Measurements from ENCODE around the gene RAB30.
"Not testable (repeated sequence)": the region's sequence is repeated elsewhere in the genome, so short reads cannot be mapped to it uniquely, and the experiment has no call there.

Gene RAB30

GRCh38 chr11:83011333-83012167 is 60.1 kb downstream of the RAB30 start:
- H3K4me1 ChIP-seq (ENCODE audit: control insufficient read depth, insufficient read depth, low read length): peaks cover 3% of the 10 kb centered on the region
- H3K27ac ChIP-seq (ENCODE audit: low read depth, low read length): no peak overlapping the region
- no peaks in the 10 kb centered on the region for H3K36me3 ChIP-seq (ENCODE audit: control insufficient read depth, insufficient read depth, low read length)
- H3K27me3 ChIP-seq (ENCODE audit: control insufficient read depth, insufficient read depth, low read length): no peaks in the 10 kb centered on the region
- no peak overlapping the region for H3K9ac ChIP-seq (ENCODE audit: low read length)
- H3K4me3 ChIP-seq (ENCODE audit: low read length): no peak overlapping the region

DNA sequence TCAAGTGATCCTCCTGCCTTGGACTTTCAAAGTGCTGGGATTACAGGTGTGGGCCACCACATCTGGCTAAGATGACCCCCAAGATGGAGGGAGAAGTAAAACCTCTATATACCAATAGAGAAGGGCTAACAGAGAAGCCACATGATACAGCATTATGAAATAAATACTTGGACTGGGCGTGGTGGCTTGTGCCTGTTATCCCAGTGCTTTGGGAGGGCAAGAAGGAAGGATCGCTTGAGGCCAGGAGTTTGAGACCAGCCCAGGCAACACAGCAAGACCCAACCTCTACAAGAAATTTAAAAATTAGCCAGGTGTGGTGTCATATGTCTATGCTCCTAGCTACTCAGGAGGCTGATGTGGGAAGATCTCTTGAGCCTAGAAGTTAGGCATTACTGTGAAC is 61.7 kb downstream of the RAB30 start:
- Histone ChIP-seq H3K27ac (ENCODE audit: low read depth, low read length) (no peak overlapping the region), H3K36me3 (ENCODE audit: control insufficient read depth, insufficient read depth, low read length) (no peaks in the 10 kb centered on the region), H3K27me3 (ENCODE audit: control insufficient read depth, insufficient read depth, low read length) (no peaks in the 10 kb centered on the region), H3K4me1 (ENCODE audit: control insufficient read depth, insufficient read depth, low read length) (peaks cover 5% of the 10 kb centered on the region), H3K9ac (ENCODE audit: low read length) (no peak overlapping the region), H3K4me3 (ENCODE audit: low read length) (no peak overlapping the region)

GRCh38 chr11:83009136-83009535 is 62.6 kb downstream of the RAB30 start:
- not testable (repeated sequence) for H3K27ac ChIP-seq (ENCODE audit: low read depth, low read length); H3K27me3 ChIP-seq (ENCODE audit: control insufficient read depth, insufficient read depth, low read length); H3K9ac ChIP-seq (ENCODE audit: low read length); H3K36me3 ChIP-seq (ENCODE audit: control insufficient read depth, insufficient read depth, low read length); H3K4me3 ChIP-seq (ENCODE audit: low read length); H3K4me1 ChIP-seq (ENCODE audit: control insufficient read depth, insufficient read depth, low read length)

DNA sequence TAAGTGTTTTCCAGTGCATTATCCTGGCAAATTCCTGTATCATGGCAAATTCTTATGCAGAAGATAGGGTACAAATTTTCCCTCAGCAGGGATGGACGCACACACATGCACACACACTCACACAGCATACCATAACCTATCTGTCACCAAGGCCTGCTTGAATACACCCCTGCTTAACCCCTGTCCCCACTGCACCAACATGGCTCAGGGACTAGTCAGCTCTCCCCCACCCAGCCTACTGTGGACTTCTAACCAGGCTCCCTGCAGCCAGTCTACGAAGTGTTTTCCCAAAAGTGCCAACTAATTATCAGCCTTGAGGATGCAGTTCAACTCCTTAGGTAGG is 63.1 kb downstream of the RAB30 start:
- H3K27ac ChIP-seq (ENCODE audit: low read depth, low read length): no peak overlapping the region
- H3K9ac ChIP-seq (ENCODE audit: low read length): no peak overlapping the region
- H3K4me3 ChIP-seq (ENCODE audit: low read length): no peak overlapping the region
- no peaks in the 10 kb centered on the region for H3K36me3 ChIP-seq (ENCODE audit: control insufficient read depth, insufficient read depth, low read length)
- no peaks in the 10 kb centered on the region for H3K27me3 ChIP-seq (ENCODE audit: control insufficient read depth, insufficient read depth, low read length)
- peaks cover 5% of the 10 kb centered on the region for H3K4me1 ChIP-seq (ENCODE audit: control insufficient read depth, insufficient read depth, low read length)

DNA sequence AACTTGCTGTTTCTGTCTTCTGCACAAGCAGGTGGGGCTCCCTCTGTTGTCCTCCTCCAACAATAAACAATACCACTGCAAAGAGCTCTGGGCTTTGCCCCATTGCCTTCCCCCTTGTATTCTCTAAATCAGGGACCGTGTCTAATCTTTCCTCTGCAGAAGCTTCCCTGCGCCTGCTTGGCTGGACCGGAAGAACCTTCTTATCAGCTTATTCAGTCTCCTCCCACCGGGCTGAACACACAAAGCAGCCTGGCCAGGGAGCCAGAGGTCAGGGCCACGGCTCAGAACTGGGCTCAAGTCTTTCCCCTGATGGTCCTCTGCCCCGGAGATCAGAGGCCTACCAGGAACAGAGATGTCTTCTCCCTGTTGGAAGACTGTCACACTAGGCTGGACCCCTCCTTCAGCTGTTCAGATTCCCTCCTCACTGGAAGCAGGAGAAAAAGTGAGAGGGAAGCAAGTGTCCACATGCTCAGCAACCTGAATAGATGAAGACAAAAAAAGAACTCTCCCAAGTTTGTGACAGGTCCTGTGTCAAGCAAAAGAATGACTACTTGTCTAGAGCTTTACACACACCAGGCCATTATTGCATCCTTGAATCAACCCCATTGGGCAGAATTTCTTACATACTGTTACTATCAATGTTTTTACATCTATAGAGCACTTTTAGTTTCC is 63.7 kb downstream of the RAB30 start:
- H3K4me3 ChIP-seq (ENCODE audit: low read length): no peak overlapping the region
- no peak overlapping the region for H3K27ac ChIP-seq (ENCODE audit: low read depth, low read length)
- no peaks in the 10 kb centered on the region for H3K27me3 ChIP-seq (ENCODE audit: control insufficient read depth, insufficient read depth, low read length)
- H3K36me3 ChIP-seq (ENCODE audit: control insufficient read depth, insufficient read depth, low read length): no peaks in the 10 kb centered on the region
- no peak overlapping the region for H3K9ac ChIP-seq (ENCODE audit: low read length)
- peaks cover 5% of the 10 kb centered on the region for H3K4me1 ChIP-seq (ENCODE audit: control insufficient read depth, insufficient read depth, low read length)

DNA sequence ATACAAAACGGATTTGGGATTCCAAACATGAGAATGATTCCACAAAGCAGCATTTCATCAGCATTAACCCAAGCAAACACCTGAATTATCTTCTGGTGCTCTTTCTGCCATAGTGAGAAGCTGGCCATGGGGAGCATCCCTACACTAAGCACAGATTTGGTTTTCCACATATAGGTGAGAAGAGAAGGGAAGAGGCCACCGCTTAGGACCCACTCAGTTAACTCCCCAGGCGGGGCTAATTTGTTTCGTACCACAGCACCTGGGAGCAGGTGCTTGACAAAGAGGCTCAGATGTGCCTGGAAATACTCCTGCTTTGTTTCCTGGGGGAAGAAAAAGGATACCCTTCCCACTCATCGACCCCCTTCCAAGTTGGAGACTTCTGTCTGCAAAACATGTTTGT is 64.2 kb downstream of the RAB30 start:
- Histone ChIP-seq H3K9ac (ENCODE audit: low read length) (no peak overlapping the region), H3K27ac (ENCODE audit: low read depth, low read length) (no peak overlapping the region), H3K36me3 (ENCODE audit: control insufficient read depth, insufficient read depth, low read length) (no peaks in the 10 kb centered on the region), H3K4me3 (ENCODE audit: low read length) (no peak overlapping the region), H3K27me3 (ENCODE audit: control insufficient read depth, insufficient read depth, low read length) (no peaks in the 10 kb centered on the region), H3K4me1 (ENCODE audit: control insufficient read depth, insufficient read depth, low read length) (peaks cover 5% of the 10 kb centered on the region)

DNA sequence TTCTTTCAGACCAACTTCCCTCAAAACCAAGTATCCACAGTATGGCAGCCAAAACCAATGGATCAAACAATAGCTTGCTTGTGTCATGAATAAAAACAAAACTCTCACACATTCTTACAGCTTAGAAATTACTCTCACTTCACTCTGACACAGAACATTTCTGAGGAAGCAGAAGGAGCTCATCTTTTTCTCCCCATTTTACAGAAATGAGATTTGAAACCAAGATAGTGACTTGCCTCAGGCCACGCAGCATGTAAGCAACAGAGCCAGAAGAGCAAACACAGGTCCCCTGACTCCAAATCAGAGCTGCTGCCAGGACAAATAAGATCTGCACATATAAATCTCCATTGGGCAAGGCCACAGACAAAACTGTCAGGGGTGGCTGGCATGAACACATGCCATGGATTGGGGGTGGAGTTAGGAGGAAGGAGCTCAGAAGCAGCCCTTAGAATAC is 64.8 kb downstream of the RAB30 start:
- Histone ChIP-seq H3K4me3 (ENCODE audit: low read length) (no peak overlapping the region), H3K36me3 (ENCODE audit: control insufficient read depth, insufficient read depth, low read length) (no peaks in the 10 kb centered on the region), H3K27me3 (ENCODE audit: control insufficient read depth, insufficient read depth, low read length) (no peaks in the 10 kb centered on the region), H3K9ac (ENCODE audit: low read length) (no peak overlapping the region), H3K27ac (ENCODE audit: low read depth, low read length) (no peak overlapping the region), H3K4me1 (ENCODE audit: control insufficient read depth, insufficient read depth, low read length) (peaks cover 5% of the 10 kb centered on the region)

GRCh38 chr11:83004746-83005556 is 66.7 kb downstream of the RAB30 start:
- H3K9ac ChIP-seq (ENCODE audit: low read length): no peak overlapping the region
- H3K27ac ChIP-seq (ENCODE audit: low read depth, low read length): no peak overlapping the region
- no peak overlapping the region for H3K4me3 ChIP-seq (ENCODE audit: low read length)
- H3K4me1 ChIP-seq (ENCODE audit: control insufficient read depth, insufficient read depth, low read length): peaks cover 2% of the 10 kb centered on the region
- H3K27me3 ChIP-seq (ENCODE audit: control insufficient read depth, insufficient read depth, low read length): no peaks in the 10 kb centered on the region
- no peaks in the 10 kb centered on the region for H3K36me3 ChIP-seq (ENCODE audit: control insufficient read depth, insufficient read depth, low read length)

DNA sequence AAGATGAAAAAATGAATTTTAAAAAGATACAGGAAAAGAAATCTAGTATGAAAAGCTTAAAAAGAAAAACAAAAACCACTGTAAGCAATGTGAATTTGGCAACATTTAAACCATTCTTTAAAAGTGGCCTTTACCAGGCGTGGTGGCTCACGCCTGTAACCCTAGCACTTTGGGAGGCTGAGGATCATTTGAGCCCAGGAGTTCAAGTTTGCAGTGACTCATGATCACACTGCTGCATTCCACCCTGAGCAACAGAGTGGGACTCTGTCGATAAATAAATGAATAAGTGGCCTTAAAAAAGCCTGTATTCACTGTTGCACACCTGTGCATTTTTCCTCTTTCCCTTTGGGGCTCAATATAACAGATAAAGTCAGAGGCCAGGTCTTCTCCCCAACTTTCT is 69.2 kb downstream of the RAB30 start:
- Histone ChIP-seq H3K27ac (ENCODE audit: low read depth, low read length) (no peak overlapping the region), H3K36me3 (ENCODE audit: control insufficient read depth, insufficient read depth, low read length) (no peaks in the 10 kb centered on the region), H3K9ac (ENCODE audit: low read length) (no peak overlapping the region), H3K4me1 (ENCODE audit: control insufficient read depth, insufficient read depth, low read length) (peaks cover 2% of the 10 kb centered on the region), H3K4me3 (ENCODE audit: low read length) (no peak overlapping the region), H3K27me3 (ENCODE audit: control insufficient read depth, insufficient read depth, low read length) (no peaks in the 10 kb centered on the region)

DNA sequence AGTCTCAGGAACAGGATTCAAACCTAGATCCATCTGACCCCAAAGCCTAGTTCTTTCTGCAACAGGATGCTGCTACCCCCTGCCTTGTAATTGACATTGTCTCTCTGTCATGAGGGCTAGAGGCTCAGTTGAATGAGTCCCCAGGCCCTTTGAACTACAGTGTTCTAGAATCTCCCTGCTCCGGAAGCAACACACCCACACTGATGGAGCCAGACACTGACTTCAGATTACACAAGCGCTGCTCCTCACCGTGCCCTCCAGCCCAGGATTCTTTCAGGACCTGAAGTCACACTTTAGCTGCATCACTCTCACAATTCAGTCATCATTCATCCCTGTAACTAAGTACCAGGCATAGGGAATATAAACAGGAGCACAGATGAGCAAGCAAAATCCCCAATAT is 69.6 kb downstream of the RAB30 start:
- Histone ChIP-seq H3K4me1 (ENCODE audit: control insufficient read depth, insufficient read depth, low read length) (peaks cover 2% of the 10 kb centered on the region), H3K27ac (ENCODE audit: low read depth, low read length) (no peak overlapping the region), H3K36me3 (ENCODE audit: control insufficient read depth, insufficient read depth, low read length) (no peaks in the 10 kb centered on the region), H3K27me3 (ENCODE audit: control insufficient read depth, insufficient read depth, low read length) (no peaks in the 10 kb centered on the region), H3K4me3 (ENCODE audit: low read length) (no peak overlapping the region), H3K9ac (ENCODE audit: low read length) (no peak overlapping the region)

DNA sequence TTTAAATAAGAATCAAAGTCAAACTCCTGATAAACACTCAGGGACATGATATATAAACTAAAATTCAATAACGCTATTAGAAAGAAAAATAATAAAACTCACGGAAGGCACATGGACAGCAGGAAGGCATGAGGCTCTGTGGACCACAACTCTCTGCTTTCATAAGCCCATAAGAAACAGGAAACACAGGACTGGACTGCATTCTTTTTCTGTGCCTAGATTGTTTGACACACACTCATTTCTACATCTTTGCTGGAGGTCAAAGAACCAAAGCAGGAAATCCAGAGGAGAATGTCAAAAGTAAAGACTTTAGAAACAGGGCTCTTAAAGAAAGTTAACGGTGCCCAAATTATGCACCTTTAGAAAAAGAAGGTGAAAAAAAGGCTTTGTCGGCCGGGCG is 71.3 kb downstream of the RAB30 start:
- H3K36me3 ChIP-seq (ENCODE audit: control insufficient read depth, insufficient read depth, low read length): no peaks in the 10 kb centered on the region
- H3K4me3 ChIP-seq (ENCODE audit: low read length): no peak overlapping the region
- H3K4me1 ChIP-seq (ENCODE audit: control insufficient read depth, insufficient read depth, low read length): peaks cover 7% of the 10 kb centered on the region
- no peak overlapping the region for H3K27ac ChIP-seq (ENCODE audit: low read depth, low read length)
- no peak overlapping the region for H3K9ac ChIP-seq (ENCODE audit: low read length)
- no peaks in the 10 kb centered on the region for H3K27me3 ChIP-seq (ENCODE audit: control insufficient read depth, insufficient read depth, low read length)

DNA sequence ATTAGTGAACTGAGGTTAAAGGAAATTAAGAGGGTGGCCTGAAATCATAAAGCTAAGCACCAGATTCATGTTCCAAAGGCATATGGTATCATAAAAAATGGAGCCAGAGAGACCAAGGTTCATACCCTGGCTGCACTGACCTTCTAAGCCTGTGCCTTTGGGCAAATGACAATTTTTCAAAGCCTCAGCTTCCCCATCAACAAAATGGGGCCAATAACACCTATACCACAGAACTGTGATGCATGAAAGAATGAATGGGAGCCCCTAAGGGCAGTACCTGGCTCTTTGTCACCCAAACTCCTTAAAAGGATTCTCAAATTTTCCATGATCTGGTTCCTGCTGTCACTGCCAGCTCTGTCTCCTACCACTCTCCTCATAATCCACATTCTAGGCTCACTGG is 72.5 kb downstream of the RAB30 start:
- Histone ChIP-seq H3K27me3 (ENCODE audit: control insufficient read depth, insufficient read depth, low read length) (no peaks in the 10 kb centered on the region), H3K4me3 (ENCODE audit: low read length) (no peak overlapping the region), H3K4me1 (ENCODE audit: control insufficient read depth, insufficient read depth, low read length) (peaks cover 7% of the 10 kb centered on the region), H3K9ac (ENCODE audit: low read length) (no peak overlapping the region), H3K27ac (ENCODE audit: low read depth, low read length) (no peak overlapping the region), H3K36me3 (ENCODE audit: control insufficient read depth, insufficient read depth, low read length) (no peaks in the 10 kb centered on the region)
